Measurements from ENCODE around the gene LRRK2. TPM values are rescaled to one million over a fixed set of nuclear protein-coding genes. Genes with fewer than 3 reads are reported as not detected.

The LRRK2 gene
- polyA plus RNA-seq, 3 donors from 2014 or later: 0.09 to 0.18 (median 0.17) TPM

DNA sequence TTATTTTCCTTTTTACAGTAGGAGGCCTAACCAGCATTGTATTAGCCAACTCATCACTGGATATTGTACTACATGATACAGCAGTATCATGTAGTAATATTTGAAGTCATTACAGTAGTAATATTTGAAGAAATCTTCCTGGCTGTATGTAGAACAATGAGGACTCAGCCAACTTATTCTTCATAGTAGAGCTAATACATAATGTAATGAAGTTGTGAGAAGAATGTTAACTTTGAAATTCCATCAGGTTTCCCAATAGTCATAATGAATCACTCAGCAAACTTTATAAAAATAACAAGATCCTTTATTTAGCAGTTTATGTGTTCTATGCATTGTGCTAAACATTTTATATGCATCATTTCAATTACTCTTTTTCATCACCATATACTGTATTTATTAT is 61.8 kb downstream of the LRRK2 start:
- Mint-ChIP-seq H3K4me1 (no peaks in the 10 kb centered on the region), H3K27ac (no peak overlapping the region), H3K36me3 (no peaks in the 10 kb centered on the region), H3K9me3 (peaks cover 1 to 12% (median 3%) of the 10 kb centered on the region in 6 donors), H3K4me3 (no peak overlapping the region), H3K27me3 (ENCODE audit: low read depth in 3 of 3) (peaks cover 0 to 3% (median 0%) of the 10 kb centered on the region in 3 donors)
- DNase-seq: no peak

DNA sequence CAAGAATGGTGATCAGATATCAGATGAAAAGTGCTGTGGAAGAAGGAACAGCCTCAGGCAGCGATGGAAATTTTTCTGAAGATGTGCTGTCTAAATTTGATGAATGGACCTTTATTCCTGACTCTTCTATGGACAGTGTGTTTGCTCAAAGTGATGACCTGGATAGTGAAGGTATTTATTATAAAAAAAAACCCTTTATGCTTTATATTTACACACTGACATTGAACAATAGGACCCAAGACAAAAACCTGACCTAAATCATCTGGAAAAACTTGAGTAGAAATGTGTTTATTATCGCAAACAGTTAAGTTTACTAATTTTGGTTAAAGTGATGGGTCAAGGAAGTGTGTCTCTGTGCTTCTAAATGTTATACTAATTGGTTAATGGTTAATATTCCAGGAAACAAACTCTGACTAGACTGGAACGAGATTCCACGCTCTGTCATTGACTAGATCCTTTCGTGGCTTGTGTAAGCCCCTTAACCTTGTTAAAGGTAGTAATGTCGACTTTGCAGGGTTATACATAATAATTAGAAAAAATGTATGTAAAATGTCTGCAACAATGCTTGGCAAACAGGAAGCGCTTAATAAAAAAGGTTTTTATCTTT is 62.7 kb downstream of the LRRK2 start:
- Mint-ChIP-seq H3K27ac (no peak overlapping the region), H3K4me3 (no peak overlapping the region), H3K36me3 (no peaks in the 10 kb centered on the region), H3K9me3 (peaks cover 0 to 12% (median 2%) of the 10 kb centered on the region in 6 donors), H3K4me1 (no peaks in the 10 kb centered on the region), H3K27me3 (ENCODE audit: low read depth in 3 of 3) (peaks cover 0 to 3% (median 0%) of the 10 kb centered on the region in 3 donors)
- DNase-seq: no peak

DNA sequence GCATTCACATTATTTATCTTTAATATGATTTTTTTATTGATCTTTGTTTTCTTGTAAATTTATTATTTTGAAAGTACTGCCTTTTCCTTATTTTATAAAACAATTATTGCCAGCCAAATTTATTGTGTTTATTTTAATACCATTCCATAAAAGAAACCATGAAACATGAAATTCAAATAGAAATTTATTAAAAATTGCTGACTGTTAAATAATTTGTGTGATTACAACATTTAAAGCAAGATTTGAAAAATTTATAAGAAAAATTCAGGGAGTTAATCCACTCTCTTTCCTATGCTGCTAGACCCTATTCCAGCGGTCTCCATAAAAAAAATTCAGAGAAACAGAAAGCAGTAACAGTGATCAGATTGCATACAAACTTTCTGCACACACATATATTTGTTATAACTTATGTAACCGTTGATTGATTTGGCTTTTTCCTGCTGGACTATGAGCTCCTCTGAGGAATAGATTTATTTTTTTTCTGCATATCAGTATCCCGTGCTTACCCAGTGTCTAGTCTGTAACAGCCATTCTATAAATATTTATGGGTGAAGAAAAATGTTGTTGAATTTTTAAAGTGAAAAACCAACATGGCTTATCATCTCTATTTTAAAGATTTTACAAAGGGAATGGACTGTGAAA is 68.1 kb downstream of the LRRK2 start:
- Mint-ChIP-seq H3K4me1 (no peaks in the 10 kb centered on the region), H3K9me3 (peaks cover 0 to 13% (median 4%) of the 10 kb centered on the region in 6 donors), H3K27ac (no peak overlapping the region), H3K27me3 (ENCODE audit: low read depth in 3 of 3) (peaks cover 0 to 3% (median 0%) of the 10 kb centered on the region in 3 donors), H3K4me3 (no peak overlapping the region), H3K36me3 (no peaks in the 10 kb centered on the region)
- no peak for DNase-seq

DNA sequence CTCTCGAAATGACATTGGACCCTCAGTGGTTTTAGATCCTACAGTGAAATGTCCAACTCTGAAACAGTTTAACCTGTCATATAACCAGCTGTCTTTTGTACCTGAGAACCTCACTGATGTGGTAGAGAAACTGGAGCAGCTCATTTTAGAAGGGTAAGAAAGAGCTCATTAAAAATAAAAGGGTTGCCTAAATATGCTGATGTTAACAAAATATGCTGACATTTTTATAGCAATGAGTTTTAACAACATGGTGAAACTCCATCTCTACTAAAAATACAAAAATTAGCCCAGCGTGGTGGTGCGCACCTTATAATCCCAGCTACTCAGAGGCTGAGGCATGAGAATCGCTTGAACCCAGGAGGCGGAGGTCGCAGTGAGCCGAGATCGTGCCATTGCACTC is 73.5 kb downstream of the LRRK2 start:
- no peaks in the 10 kb centered on the region for H3K4me1 Mint-ChIP-seq
- H3K27ac Mint-ChIP-seq: no peak overlapping the region
- H3K4me3 Mint-ChIP-seq: no peak overlapping the region
- H3K27me3 Mint-ChIP-seq (ENCODE audit: low read depth in 3 of 3): no peaks in the 10 kb centered on the region
- peaks cover 0 to 18% (median 3%) of the 10 kb centered on the region in 6 donors for H3K9me3 Mint-ChIP-seq
- no peaks in the 10 kb centered on the region for H3K36me3 Mint-ChIP-seq
- DNase-seq: no peak

DNA sequence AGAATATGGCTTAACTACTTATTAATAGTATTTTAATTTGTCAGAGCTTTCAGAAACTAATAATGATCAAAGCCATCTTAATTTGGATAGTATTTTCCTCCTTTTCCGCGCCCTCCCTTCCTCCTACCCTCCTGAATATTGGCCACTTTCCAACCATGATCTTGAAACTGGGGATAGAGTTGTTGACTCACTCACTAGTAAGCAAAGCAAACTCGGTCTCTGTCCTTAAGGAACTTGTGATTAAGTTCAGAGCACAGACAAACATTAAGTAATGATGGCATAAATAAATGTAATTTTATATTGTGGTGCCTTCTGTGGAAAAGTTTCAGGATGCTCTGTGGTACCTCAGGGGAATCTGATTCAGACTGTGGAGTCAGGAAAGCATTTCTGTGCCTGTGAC is 75.7 kb downstream of the LRRK2 start:
- no peak overlapping the region for H3K27ac Mint-ChIP-seq
- no peak for DNase-seq
- no peaks in the 10 kb centered on the region for H3K36me3 Mint-ChIP-seq
- H3K27me3 Mint-ChIP-seq (ENCODE audit: low read depth in 3 of 3): no peaks in the 10 kb centered on the region
- H3K4me1 Mint-ChIP-seq: no peaks in the 10 kb centered on the region
- H3K9me3 Mint-ChIP-seq: peaks cover 0 to 12% (median 1%) of the 10 kb centered on the region in 6 donors
- no peak overlapping the region for H3K4me3 Mint-ChIP-seq

DNA sequence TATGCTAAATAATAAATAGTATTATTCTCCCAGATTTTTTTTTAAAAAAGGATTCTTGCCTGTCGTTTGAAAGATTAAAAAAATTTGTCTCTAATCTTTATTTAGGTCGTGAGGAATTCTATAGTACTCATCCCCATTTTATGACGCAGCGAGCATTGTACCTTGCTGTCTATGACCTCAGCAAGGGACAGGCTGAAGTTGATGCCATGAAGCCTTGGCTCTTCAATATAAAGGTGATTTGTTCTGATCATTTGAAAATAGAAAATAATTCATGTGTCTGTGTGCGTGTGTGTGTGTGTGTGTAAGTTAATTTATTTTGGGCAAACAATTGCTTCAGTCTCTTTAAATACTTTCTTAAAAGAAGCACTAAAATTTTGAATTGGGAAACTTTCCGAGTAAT is 84.2 kb downstream of the LRRK2 start:
- no peak overlapping the region for H3K4me3 Mint-ChIP-seq
- H3K9me3 Mint-ChIP-seq: peaks cover 0 to 3% (median 0%) of the 10 kb centered on the region in 6 donors
- DNase-seq: no peak
- H3K4me1 Mint-ChIP-seq: no peaks in the 10 kb centered on the region
- H3K36me3 Mint-ChIP-seq: no peaks in the 10 kb centered on the region
- peaks cover 0 to 2% (median 0%) of the 10 kb centered on the region in 3 donors for H3K27me3 Mint-ChIP-seq (ENCODE audit: low read depth in 3 of 3)
- no peak overlapping the region for H3K27ac Mint-ChIP-seq

DNA sequence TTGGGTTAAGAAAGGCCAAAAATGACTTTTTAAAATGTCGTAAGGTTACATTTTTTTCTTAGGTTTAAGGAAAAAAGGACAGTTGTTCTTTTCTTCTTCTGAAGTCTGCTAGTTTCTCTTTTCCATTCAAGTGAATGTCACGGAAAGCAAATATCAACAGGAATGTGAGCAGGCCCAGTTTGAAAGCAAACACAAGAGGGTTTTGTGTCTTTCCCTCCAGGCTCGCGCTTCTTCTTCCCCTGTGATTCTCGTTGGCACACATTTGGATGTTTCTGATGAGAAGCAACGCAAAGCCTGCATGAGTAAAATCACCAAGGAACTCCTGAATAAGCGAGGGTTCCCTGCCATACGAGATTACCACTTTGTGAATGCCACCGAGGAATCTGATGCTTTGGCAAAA is 85.4 kb downstream of the LRRK2 start:
- H3K36me3 Mint-ChIP-seq: no peaks in the 10 kb centered on the region
- H3K4me3 Mint-ChIP-seq: no peak overlapping the region
- peaks cover 0 to 2% (median 0%) of the 10 kb centered on the region in 3 donors for H3K27me3 Mint-ChIP-seq (ENCODE audit: low read depth in 3 of 3)
- no peak overlapping the region for H3K27ac Mint-ChIP-seq
- no peaks in the 10 kb centered on the region for H3K4me1 Mint-ChIP-seq
- H3K9me3 Mint-ChIP-seq: peaks cover 0 to 6% (median 0%) of the 10 kb centered on the region in 6 donors
- no peak for DNase-seq

DNA sequence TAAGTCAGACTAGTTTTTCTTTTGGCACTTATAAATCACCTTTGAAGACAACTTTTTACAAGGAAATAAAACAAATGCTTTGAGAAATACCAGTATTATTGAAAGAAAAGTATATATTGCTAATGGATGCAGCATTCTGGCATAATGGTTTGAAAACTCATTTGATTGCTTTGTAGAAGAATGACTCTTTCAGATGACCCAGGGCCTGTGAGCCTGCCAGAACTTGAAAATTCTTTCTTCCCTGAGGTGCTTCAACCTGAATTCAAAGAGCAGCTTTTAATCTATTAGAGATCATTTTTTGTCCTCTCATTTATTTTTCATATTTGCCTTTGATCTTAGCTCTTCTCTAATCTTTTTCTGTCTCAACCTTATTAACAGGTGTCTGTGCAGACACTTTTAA is 87.4 kb downstream of the LRRK2 start:
- no peak for DNase-seq
- peaks cover 0 to 9% (median 0%) of the 10 kb centered on the region in 6 donors for H3K9me3 Mint-ChIP-seq
- no peaks in the 10 kb centered on the region for H3K4me1 Mint-ChIP-seq
- no peak overlapping the region for H3K4me3 Mint-ChIP-seq
- H3K36me3 Mint-ChIP-seq: no peaks in the 10 kb centered on the region
- peaks cover 0 to 2% (median 0%) of the 10 kb centered on the region in 3 donors for H3K27me3 Mint-ChIP-seq (ENCODE audit: low read depth in 3 of 3)
- no peak overlapping the region for H3K27ac Mint-ChIP-seq

DNA sequence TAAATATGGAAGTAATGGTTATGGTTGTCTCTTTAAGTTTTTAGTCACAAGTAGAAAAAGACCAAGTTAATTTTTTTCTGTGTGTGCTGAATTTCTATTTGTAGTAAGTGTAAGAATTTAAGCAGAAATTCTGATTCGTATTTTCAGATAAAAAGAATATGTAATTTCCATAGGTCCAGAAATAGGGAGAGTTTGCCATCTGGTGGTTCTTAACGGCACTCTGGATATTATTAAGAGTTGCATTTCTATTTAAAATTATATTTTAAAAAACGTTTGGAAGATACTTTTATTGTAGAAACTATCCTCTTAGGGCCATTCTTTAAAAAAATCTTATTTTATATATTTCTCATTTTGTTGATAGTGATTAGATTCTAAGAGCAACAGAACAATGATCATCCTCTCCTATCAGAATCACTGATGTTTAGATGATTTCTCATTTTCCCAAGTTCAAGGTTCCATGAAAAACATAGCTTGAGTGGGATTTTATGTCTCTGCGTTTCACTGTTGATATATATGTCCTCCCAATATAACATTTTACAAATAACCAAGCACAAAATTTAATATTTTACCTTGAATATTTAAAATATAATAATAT is 88.3 kb downstream of the LRRK2 start:
- no peaks in the 10 kb centered on the region for H3K36me3 Mint-ChIP-seq
- DNase-seq: no peak
- no peaks in the 10 kb centered on the region for H3K4me1 Mint-ChIP-seq

DNA sequence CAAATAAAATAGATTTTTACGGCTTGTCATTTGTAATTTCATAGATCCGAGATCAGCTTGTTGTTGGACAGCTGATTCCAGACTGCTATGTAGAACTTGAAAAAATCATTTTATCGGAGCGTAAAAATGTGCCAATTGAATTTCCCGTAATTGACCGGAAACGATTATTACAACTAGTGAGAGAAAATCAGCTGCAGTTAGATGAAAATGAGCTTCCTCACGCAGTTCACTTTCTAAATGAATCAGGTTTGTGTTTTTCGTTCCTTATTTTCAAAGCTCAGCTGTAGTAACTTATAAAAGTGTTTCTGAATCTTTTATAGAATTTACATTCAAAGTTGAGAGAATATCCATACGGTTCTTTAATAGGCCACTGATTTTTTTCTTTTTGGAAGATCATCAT is 89.1 kb downstream of the LRRK2 start:
- H3K9me3 Mint-ChIP-seq: peaks cover 0 to 9% (median 0%) of the 10 kb centered on the region in 6 donors
- H3K27me3 Mint-ChIP-seq (ENCODE audit: low read depth in 3 of 3): peaks cover 0 to 2% (median 0%) of the 10 kb centered on the region in 3 donors
- DNase-seq: no peak
- no peak overlapping the region for H3K4me3 Mint-ChIP-seq
- no peak overlapping the region for H3K27ac Mint-ChIP-seq
- no peaks in the 10 kb centered on the region for H3K36me3 Mint-ChIP-seq
- H3K4me1 Mint-ChIP-seq: no peaks in the 10 kb centered on the region

More for the DNA sequence above, 88.3 kb downstream of the LRRK2 start:
- Mint-ChIP-seq H3K4me3 (no peak overlapping the region), H3K27ac (no peak overlapping the region), H3K27me3 (ENCODE audit: low read depth in 3 of 3) (peaks cover 0 to 2% (median 0%) of the 10 kb centered on the region in 3 donors), H3K9me3 (peaks cover 0 to 9% (median 0%) of the 10 kb centered on the region in 6 donors)

DNA sequence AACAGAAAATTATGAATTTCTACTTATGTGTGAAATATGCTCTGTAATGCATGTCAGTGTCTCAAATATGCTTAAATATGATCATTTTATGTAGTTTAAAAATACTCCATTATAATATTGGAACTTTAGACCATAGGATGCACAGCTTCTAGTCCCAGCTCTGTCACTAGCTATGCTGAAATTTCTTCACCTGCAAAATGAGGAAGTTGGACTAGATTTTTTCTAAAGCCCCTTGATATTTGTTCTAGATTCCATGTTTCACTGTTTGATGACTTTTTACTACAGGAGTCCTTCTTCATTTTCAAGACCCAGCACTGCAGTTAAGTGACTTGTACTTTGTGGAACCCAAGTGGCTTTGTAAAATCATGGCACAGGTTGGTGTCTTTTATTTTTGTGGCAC is 90.1 kb downstream of the LRRK2 start:
- Mint-ChIP-seq H3K27me3 (ENCODE audit: low read depth in 3 of 3) (peaks cover 0 to 2% (median 0%) of the 10 kb centered on the region in 3 donors), H3K36me3 (no peaks in the 10 kb centered on the region), H3K27ac (no peak overlapping the region), H3K4me3 (no peak overlapping the region), H3K9me3 (peaks cover 0 to 9% (median 0%) of the 10 kb centered on the region in 6 donors), H3K4me1 (no peaks in the 10 kb centered on the region)
- no peak for DNase-seq

DNA sequence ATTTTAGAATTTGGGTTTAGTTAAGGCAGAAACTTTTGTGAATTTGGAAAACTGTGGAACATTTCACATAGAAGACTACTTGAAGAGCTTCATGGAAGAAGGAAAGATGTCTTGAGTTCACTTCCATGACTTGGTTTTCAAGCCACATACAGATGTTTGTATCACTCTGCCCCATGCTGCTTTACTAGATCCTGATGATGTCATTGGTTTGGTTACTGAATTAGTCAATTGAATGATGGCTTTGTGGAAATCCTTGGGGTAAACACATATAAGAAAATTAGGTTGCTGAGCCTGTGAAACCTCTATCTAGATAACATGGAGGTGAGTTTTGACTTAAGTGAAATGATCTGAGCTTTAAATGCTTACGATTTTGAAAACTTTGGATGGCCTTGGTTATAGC is 90.6 kb downstream of the LRRK2 start:
- Mint-ChIP-seq H3K36me3 (no peaks in the 10 kb centered on the region), H3K9me3 (peaks cover 0 to 9% (median 0%) of the 10 kb centered on the region in 6 donors), H3K27me3 (ENCODE audit: low read depth in 3 of 3) (peaks cover 0 to 2% (median 0%) of the 10 kb centered on the region in 3 donors), H3K4me1 (no peaks in the 10 kb centered on the region), H3K27ac (no peak overlapping the region), H3K4me3 (no peak overlapping the region)
- no peak for DNase-seq

DNA sequence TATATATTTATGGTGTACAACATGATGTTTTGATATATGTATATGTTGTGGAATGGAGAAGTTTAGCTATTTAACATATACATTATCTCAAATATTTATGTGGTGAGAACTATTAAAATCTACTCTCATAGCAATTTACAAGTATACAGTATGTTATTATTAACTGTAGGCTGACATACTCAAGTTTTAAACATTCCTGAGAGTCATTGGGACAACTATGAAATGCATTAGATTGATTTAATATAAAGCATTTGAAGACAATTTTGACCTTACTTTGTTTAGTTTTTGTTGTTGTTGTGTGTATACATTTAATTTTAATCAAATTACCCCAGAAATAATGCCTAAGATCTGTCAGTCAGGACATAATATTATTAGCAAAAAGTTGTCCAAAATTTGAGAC is 99.5 kb downstream of the LRRK2 start:
- Mint-ChIP-seq H3K27me3 (ENCODE audit: low read depth in 3 of 3) (no peaks in the 10 kb centered on the region), H3K9me3 (peaks cover 0 to 12% (median 0%) of the 10 kb centered on the region in 6 donors), H3K36me3 (no peaks in the 10 kb centered on the region), H3K27ac (no peak overlapping the region), H3K4me3 (no peak overlapping the region), H3K4me1 (no peaks in the 10 kb centered on the region)
- DNase-seq: no peak

DNA sequence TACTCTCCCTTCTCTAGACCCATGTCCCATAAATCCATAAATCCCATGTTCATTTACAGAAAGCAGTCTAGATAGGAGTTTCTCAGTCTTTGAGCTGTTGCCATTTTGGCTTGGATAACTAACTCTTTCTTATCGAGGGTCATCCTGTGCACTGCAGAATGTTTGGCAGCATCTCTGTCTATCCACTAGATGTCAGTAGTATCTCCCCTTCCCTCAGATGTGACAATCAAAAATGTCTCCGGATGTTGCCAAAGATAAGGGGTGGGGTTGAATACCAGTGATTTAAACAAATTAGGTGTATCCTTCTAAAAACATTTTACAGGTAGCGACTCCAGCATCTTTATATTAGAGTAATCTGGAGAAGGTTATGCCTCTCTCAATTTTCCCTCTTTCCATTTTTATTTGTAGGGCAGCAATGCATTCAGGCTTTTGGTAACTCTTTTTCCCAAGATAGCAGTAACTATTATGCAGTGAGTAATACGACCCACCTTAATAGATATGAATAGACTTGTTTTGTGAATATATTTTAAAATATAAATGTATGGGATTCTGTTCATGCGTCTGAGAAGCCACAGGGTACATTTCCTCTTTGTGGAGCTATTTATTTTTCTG is 100.7 kb downstream of the LRRK2 start:
- peaks cover 0 to 20% (median 0%) of the 10 kb centered on the region in 6 donors for H3K9me3 Mint-ChIP-seq
- no peaks in the 10 kb centered on the region for H3K27me3 Mint-ChIP-seq (ENCODE audit: low read depth in 3 of 3)
- no peak for DNase-seq
- H3K4me3 Mint-ChIP-seq: no peak overlapping the region
- no peaks in the 10 kb centered on the region for H3K36me3 Mint-ChIP-seq
- no peak overlapping the region for H3K27ac Mint-ChIP-seq
- no peaks in the 10 kb centered on the region for H3K4me1 Mint-ChIP-seq
